Measurements from ENCODE around the gene KRT7. TPM values are rescaled to one million over a fixed set of nuclear protein-coding genes. Genes with fewer than 3 reads are reported as not detected.

Gene KRT7
- total RNA-seq, 1 donor from 2014 or later: not detected

GRCh38 chr12:52190860-52191729, 41.9 kb upstream of the KRT7 start:
- H3K36me3 Mint-ChIP-seq (ENCODE audit: low read depth): no peaks in the 10 kb centered on the region
- peaks cover 3% of the 10 kb centered on the region for H3K4me1 Mint-ChIP-seq

GRCh38 chr12:52191841-52192791, 40.9 kb upstream of the KRT7 start, which contains the start of gene KRT80:
TSS of gene KRT80 (minus strand) at chr12:52192014. CDS start at chr12:52191902, 112 bp downstream.
- H3K4me3 Mint-ChIP-seq: no peak within 1 kb of the TSS
- H3K27ac Mint-ChIP-seq (ENCODE audit: unreplicated experiment): no peak within 1 kb of the TSS
- TF ChIP-seq CTCF (conservative IDR thresholded peaks at IDR 0.05): no peak
- no peak for DNase-seq (ENCODE audit: low read depth, low spot score)
- H3K27me3 Mint-ChIP-seq (ENCODE audit: low read depth): no peaks in the 10 kb centered on the region
- no peaks in the 10 kb centered on the region for H3K36me3 Mint-ChIP-seq (ENCODE audit: low read depth)
- H3K9me3 Mint-ChIP-seq: no peaks in the 10 kb centered on the region
- no peaks in the 10 kb centered on the region for H3K4me1 Mint-ChIP-seq

More at GRCh38 chr12:52190860-52191729, 41.9 kb upstream of the KRT7 start:
- no peak for DNase-seq (ENCODE audit: low read depth, low spot score)
- TF ChIP-seq CTCF (conservative IDR thresholded peaks at IDR 0.05): no peak
- Mint-ChIP-seq H3K27me3 (ENCODE audit: low read depth) (no peaks in the 10 kb centered on the region), H3K9me3 (no peaks in the 10 kb centered on the region), H3K4me3 (no peak overlapping the region), H3K27ac (ENCODE audit: unreplicated experiment) (no peak overlapping the region)

GRCh38 chr12:52193532-52193931, 39.5 kb upstream of the KRT7 start:
- H3K4me3 Mint-ChIP-seq: no peak overlapping the region
- no peaks in the 10 kb centered on the region for H3K9me3 Mint-ChIP-seq
- H3K4me1 Mint-ChIP-seq: no peaks in the 10 kb centered on the region
- no peak for TF ChIP-seq CTCF (conservative IDR thresholded peaks at IDR 0.05)
- H3K27me3 Mint-ChIP-seq (ENCODE audit: low read depth): no peaks in the 10 kb centered on the region
- no peaks in the 10 kb centered on the region for H3K36me3 Mint-ChIP-seq (ENCODE audit: low read depth)
- no peak for DNase-seq (ENCODE audit: low read depth, low spot score)
- peak overlapping the region; percentile 12 for H3K27ac Mint-ChIP-seq (ENCODE audit: unreplicated experiment)

GRCh38 chr12:52193991-52194390, 39.1 kb upstream of the KRT7 start:
- H3K9me3 Mint-ChIP-seq: no peaks in the 10 kb centered on the region
- H3K36me3 Mint-ChIP-seq (ENCODE audit: low read depth): no peaks in the 10 kb centered on the region
- TF ChIP-seq CTCF (conservative IDR thresholded peaks at IDR 0.05): no peak
- DNase-seq (ENCODE audit: low read depth, low spot score): no peak
- peak overlapping the region; percentile 12 for H3K27ac Mint-ChIP-seq (ENCODE audit: unreplicated experiment)
- H3K4me3 Mint-ChIP-seq: no peak overlapping the region
- H3K4me1 Mint-ChIP-seq: peaks cover 3% of the 10 kb centered on the region
- no peaks in the 10 kb centered on the region for H3K27me3 Mint-ChIP-seq (ENCODE audit: low read depth)

- H3K27ac Mint-ChIP-seq (ENCODE audit: unreplicated experiment): no peak overlapping the region
- no peaks in the 10 kb centered on the region for H3K36me3 Mint-ChIP-seq (ENCODE audit: low read depth)
- no peaks in the 10 kb centered on the region for H3K27me3 Mint-ChIP-seq (ENCODE audit: low read depth)
- DNase-seq (ENCODE audit: low read depth, low spot score): no peak
- H3K4me1 Mint-ChIP-seq: peaks cover 4% of the 10 kb centered on the region
- H3K9me3 Mint-ChIP-seq: no peaks in the 10 kb centered on the region
- no peak for TF ChIP-seq CTCF (conservative IDR thresholded peaks at IDR 0.05)
- no peak overlapping the region for H3K4me3 Mint-ChIP-seq
Observed at GRCh38 chr12:52195065-52195730, 37.8 kb upstream of the KRT7 start.

Measured in neural crest cell (in vitro differentiated cells).